Epithelial cell of esophagus (primary cell): ENCODE results near the gene CADM3.

Experiments used
- DNase-seq: peaks from one replicate; pipeline ENCODE4 v3.0.0; 2010; ENCODE audit warnings: low read depth
- H3K4me3 ChIP-seq: 2 replicates; pipeline ENCODE4 v1.5.1; 2011; ENCODE audit warnings: mild to moderate bottlenecking, low read length, control low read depth
- TF ChIP-seq, protein P1 (sequence below): IDR thresholded peaks from 2 replicates; pipeline ENCODE4 v1.5.1; 2011; ENCODE audit warnings: low read depth, mild to moderate bottlenecking, low read length, control low read depth, inconsistent platforms; ENCODE audit not compliant: insufficient read depth; ENCODE audit errors: missing control alignments

Gene CADM3

DNA sequence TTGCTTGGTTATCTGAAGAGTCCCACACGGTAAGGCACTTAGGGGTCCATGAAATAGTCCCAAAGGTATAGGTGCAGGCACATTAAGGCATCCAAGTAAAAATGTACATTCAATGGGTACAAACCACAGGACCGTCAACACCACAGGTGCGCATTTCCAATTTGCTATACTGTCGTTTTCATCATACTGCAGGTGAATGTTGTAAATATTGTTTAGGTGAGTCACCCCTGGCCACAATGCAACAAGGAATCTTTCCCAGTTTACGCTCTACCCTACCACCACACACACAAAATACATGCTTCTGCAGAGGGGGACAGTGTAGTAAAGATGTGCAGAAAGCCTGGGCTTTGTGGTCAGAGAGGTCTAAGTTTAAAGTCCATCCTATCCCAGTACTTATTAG lies 13.7 kb downstream of the CADM3 start:
- DNase-seq = peak; percentile 33
- TF ChIP-seq, protein P1, sequence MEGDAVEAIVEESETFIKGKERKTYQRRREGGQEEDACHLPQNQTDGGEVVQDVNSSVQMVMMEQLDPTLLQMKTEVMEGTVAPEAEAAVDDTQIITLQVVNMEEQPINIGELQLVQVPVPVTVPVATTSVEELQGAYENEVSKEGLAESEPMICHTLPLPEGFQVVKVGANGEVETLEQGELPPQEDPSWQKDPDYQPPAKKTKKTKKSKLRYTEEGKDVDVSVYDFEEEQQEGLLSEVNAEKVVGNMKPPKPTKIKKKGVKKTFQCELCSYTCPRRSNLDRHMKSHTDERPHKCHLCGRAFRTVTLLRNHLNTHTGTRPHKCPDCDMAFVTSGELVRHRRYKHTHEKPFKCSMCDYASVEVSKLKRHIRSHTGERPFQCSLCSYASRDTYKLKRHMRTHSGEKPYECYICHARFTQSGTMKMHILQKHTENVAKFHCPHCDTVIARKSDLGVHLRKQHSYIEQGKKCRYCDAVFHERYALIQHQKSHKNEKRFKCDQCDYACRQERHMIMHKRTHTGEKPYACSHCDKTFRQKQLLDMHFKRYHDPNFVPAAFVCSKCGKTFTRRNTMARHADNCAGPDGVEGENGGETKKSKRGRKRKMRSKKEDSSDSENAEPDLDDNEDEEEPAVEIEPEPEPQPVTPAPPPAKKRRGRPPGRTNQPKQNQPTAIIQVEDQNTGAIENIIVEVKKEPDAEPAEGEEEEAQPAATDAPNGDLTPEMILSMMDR = no peak
- no peak overlapping the region for H3K4me3 ChIP-seq

DNA sequence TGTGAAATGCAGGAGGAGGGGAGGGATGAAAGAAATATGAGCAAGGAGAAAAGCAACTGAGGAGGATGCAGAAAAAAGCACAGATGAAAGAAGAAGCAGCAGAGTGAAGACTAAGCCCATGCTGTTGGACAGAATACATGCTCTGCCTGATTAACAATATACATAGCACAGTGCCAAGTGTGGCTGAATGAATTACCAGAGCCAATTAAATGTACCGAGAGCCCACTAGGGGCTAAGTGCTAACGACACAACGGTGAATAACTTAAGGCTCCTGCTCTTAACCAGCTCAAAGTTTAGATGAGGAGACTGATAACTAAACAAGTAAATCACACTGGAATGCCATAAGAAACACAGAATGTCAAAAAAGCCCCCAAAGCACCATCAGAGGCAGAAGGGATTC lies 15.6 kb downstream of the CADM3 start:
- DNase-seq = no peak
- no peak overlapping the region for H3K4me3 ChIP-seq
- TF ChIP-seq, protein P1 = no peak

DNA sequence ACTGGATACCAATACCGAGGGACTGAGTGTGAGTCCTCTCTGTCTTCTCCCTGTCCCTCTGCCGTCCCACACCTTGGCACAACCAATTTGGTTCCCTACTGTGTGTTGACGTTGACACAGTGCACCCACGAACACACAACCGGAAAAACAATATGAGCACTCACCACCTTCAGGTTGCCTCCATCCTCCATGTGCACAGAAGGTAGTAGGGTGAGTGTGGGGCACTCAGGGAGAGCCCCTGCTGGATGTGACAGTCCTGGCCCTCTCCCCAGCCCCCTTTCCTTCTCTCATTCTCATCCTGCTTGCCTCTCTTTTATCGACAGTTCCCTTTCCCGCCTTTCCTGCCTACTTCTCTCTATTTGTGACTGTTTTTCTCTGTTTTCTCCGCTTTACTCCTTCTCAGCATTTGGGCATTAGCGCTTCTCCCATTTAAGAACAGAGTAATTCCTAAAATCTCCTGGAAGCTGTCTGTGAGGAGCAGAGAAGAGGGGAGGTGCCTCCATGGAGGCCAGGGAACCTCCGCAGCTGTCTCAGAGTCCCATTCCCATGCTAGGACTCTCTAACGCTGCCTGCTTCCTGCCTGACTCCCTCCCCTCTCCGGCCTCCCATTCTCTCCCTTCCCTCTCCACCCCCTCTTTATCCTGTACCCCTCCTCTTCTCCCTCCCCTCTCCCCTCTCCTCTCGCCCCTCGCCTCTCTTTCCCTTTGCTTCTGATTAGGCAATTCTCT lies 16.4 kb downstream of the CADM3 start:
- TF ChIP-seq, protein P1 = no peak
- no peak overlapping the region for H3K4me3 ChIP-seq
- no peak for DNase-seq

DNA sequence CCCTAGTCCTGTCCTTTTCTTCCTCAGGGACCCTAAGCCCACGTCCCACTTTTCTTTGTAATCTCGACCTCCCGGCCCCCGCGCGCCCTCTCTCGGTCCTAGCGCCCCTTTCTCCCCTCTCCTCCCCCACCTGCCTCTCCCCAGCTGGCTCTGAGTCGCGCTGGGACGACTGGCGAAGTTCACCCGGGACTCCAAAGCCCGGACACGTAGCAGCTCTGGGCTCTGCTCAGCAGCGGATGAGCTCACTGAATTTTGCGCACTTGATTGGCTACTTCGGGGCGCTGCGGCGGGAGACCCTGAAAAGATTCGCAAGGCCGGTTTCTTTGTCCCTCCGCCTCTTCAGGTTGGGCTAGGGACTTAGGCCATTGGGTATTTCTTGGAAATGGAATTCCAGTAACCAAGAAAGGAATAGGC lies 17.0 kb downstream of the CADM3 start:
- peak; percentile 59 for DNase-seq
- TF ChIP-seq, protein P1 = no peak
- no peak overlapping the region for H3K4me3 ChIP-seq

DNA sequence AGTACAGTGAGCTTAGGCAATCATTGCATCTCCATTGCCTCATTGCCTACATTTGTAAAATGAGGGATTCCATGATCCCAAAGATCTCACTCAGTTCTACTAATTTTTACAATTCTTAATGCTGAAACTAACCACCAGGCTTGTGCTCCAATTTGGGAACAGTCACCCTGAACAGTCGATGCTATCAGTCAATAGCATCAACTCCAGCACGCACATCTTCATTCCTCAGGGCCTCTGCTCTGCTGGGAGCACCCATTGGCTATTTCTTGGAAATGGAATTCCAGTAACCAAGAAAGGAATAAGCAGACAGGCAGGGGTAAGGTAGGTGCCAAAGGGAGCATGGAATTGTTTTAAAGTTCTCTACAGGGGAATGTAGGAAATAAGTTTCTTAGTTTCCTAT lies 19.0 kb downstream of the CADM3 start:
- DNase-seq = no peak
- TF ChIP-seq, protein P1 = no peak
- no peak overlapping the region for H3K4me3 ChIP-seq

DNA sequence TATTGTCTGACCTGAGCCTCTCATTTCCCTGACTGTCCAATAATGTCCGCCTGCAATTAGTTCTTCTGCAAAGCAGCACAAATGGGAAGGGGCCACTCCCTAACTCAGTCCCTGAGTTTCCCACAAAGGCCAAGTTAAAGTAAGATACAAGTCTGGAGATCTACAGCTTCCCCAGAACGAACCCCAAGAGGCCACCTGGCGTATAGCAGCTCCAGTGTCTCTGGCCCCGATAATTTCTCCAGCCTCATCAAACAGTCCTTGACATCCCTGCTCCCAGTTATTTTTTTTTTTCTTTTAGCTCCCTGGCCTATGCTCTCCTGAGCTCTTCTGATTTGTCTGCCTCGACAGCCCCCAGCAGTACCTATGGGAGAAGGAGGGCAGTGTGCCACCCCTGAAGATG lies 25.1 kb downstream of the CADM3 start:
- H3K4me3 ChIP-seq = no peak overlapping the region
- TF ChIP-seq, protein P1 = peak; percentile 40
- peak; percentile 17 for DNase-seq
